HCT116 (cell line): ENCODE data around the gene PAX6. TPM values are rescaled to one million over a fixed set of nuclear protein-coding genes. Genes with fewer than 3 reads are reported as not detected.

Experiments
- ATAC-seq: fragments of 200-7000 bp; cut with Tn5 transposase; 2 replicates; pipeline ENCODE4 v1.9.1; 2020; ENCODE audit warnings: mild to moderate bottlenecking, moderate library complexity
- BruUV-seq: library from RNA; stranded (reverse); fragments of 400-500 nt; replicated peaks from 2 replicates; lab custom pipeline; 2021; lab: Mats Ljungman, UMichigan
- CTCF ChIA-PET: fragments of 300-600 bp; sonication (Branson Sonifier 250); formaldehyde crosslinking; loops from one replicate; lab custom pipeline; 2021; ENCODE audit warnings: antibody characterized with exemption; lab: Charles Lee
- POLR2A ChIA-PET: fragments of 300-600, 350-600 bp; sonication (Branson Sonifier 250); formaldehyde crosslinking; loops from one replicate; lab custom pipeline; 2021; ENCODE audit warnings: antibody characterized with exemption; lab: Charles Lee
- RAD21 ChIA-PET, 2 experiments: fragments of 300-600 bp; sonication (Branson Sonifier 250); formaldehyde crosslinking; loops; one replicate each; lab custom pipeline; 2023; ENCODE audit warnings: low total read pairs in 2 of 2; ENCODE audit not compliant: uncharacterized antibody in 2 of 2, unreplicated experiment in 2 of 2, low non-redundant PET in 1 of 2; lab: Charles Lee
- DNase-seq: peaks from one replicate; pipeline ENCODE4 v3.0.0-alpha.2; 2010; ENCODE audit warnings: low read depth, low spot score
- H2AFZ ChIP-seq: fragments of 200-600 bp; shearing (Covaris generic), sonication (generic); 2 replicates; pipeline ENCODE4 v1.6.1; 2017; ENCODE audit warnings: low read depth, mixed run types, mixed read lengths, antibody characterized with exemption, low read length; ENCODE audit not compliant: poor library complexity, severe bottlenecking
- H3K27ac ChIP-seq: 2 replicates; pipeline ENCODE4 v1.5.1; 2012; ENCODE audit warnings: low read depth, low read length
- H3K27me3 ChIP-seq: fragments of 200-600 bp; sonication (generic); 2 replicates; pipeline ENCODE4 v1.6.1; 2016; ENCODE audit warnings: mixed run types, low read length, mixed read lengths; ENCODE audit not compliant: insufficient read depth
- H3K36me3 ChIP-seq, 2 experiments: fragments of 200-500 bp in 1 of 2; fragments of 200-600 bp in 1 of 2; sonication (Bioruptor generic) in 1 of 2; sonication (generic) in 1 of 2; 2 replicates each; pipeline versions ENCODE4 v1.5.1 to v1.6.1; 2014 to 2016; ENCODE audit warnings: low read length in 2 of 2, inconsistent platforms in 1 of 2, mixed read lengths in 1 of 2, mixed run types in 1 of 2; ENCODE audit not compliant: insufficient read depth in 2 of 2, control insufficient read depth in 1 of 2
- H3K4me1 ChIP-seq, 2 experiments: fragments of 200-600 bp in 1 of 2; sonication (generic) in 1 of 2; 2 replicates each; pipeline versions ENCODE4 v1.5.1 to v1.6.1; 2012 to 2017; ENCODE audit warnings: low read length in 2 of 2, inconsistent platforms in 1 of 2, mild to moderate bottlenecking in 1 of 2, mixed read lengths in 1 of 2, mixed run types in 1 of 2, moderate library complexity in 1 of 2; ENCODE audit not compliant: insufficient read depth in 2 of 2, control insufficient read depth in 1 of 2
- H3K4me2 ChIP-seq: fragments of 200-600 bp; sonication (generic); 2 replicates; pipeline ENCODE4 v1.6.1; 2017; ENCODE audit warnings: mixed run types, low read length, mixed read lengths
- H3K4me3 ChIP-seq, 2 experiments: fragments of 200-600 bp in 1 of 2; sonication (generic) in 1 of 2; replicated peaks in 1 of 2; 2 replicates each; pipeline ENCODE4 v1.5.1; 2011 to 2016; ENCODE audit warnings: low read length in 2 of 2, control low read depth in 1 of 2, low read depth in 1 of 2, mild to moderate bottlenecking in 1 of 2, mixed read lengths in 1 of 2, mixed run types in 1 of 2
- H3K79me2 ChIP-seq: fragments of 200-600 bp; sonication (generic); 2 replicates; pipeline ENCODE4 v1.6.1; 2017; ENCODE audit warnings: mild to moderate bottlenecking, mixed run types, low read length, moderate library complexity, mixed read lengths; ENCODE audit not compliant: insufficient read depth
- H3K9ac ChIP-seq: fragments of 200-600 bp; sonication (generic); 2 replicates; pipeline ENCODE4 v1.6.1; 2016; ENCODE audit warnings: low read length, mixed read lengths
- H3K9me2 ChIP-seq: fragments of 200-600 bp; sonication (generic), shearing (Covaris generic); 2 replicates; pipeline ENCODE4 v1.6.1; 2017; ENCODE audit warnings: mixed run types, mild to moderate bottlenecking, moderate library complexity; ENCODE audit not compliant: insufficient read depth
- H3K9me3 ChIP-seq, 2 experiments: fragments of 200-500 bp in 1 of 2; fragments of 200-600 bp in 1 of 2; sonication (Bioruptor generic) in 1 of 2; sonication (generic) in 1 of 2; 2 replicates each; pipeline ENCODE4 v1.6.1; 2014 to 2017; ENCODE audit warnings: low read length in 2 of 2, mixed read lengths in 2 of 2, inconsistent platforms in 1 of 2, low read depth in 1 of 2, mild to moderate bottlenecking in 1 of 2, mixed run types in 1 of 2, moderate library complexity in 1 of 2; ENCODE audit not compliant: control insufficient read depth in 1 of 2, insufficient read depth in 1 of 2
- H4K20me1 ChIP-seq: fragments of 200-600 bp; sonication (generic), shearing (Covaris generic); 2 replicates; pipeline ENCODE4 v1.6.1; 2017; ENCODE audit warnings: mixed run types, mild to moderate bottlenecking, moderate library complexity; ENCODE audit not compliant: insufficient read depth
- EZH2 ChIP-seq: fragments of 200-600 bp; sonication (generic); IDR thresholded peaks from 2 replicates; pipeline ENCODE4 v1.6.1; 2017; ENCODE audit warnings: antibody characterized with exemption, mixed run types
- EZH2phosphoT487 ChIP-seq: fragments of 200-600 bp; IDR thresholded peaks from 2 replicates; pipeline ENCODE4 v1.6.1; 2018; ENCODE audit warnings: antibody characterized with exemption, borderline replicate concordance
- JUND ChIP-seq: IDR thresholded peaks from 2 replicates; pipeline ENCODE4 v1.6.1; 2012
- SP1 ChIP-seq: IDR thresholded peaks from 2 replicates; pipeline ENCODE4 v1.6.1; 2012; ENCODE audit warnings: low read depth
- YY1 ChIP-seq: IDR thresholded peaks from 2 replicates; pipeline ENCODE4 v1.6.1; 2011; ENCODE audit warnings: low read length, low read depth, moderate library complexity, mild to moderate bottlenecking; ENCODE audit not compliant: insufficient replicate concordance; ENCODE audit errors: extremely low read depth
- intact Hi-C: fragments of 100-400 bp; cut with micrococcal nuclease; formaldehyde crosslinking; loops from 2 replicates; pipeline ENCODE4 v1.10.0; 2022
- total RNA-seq: library from RNA; stranded (reverse); gene quantifications from one replicate; pipeline ENCODE4 v1.2.1, GENCODE V29; 2021; ENCODE audit not compliant: unreplicated experiment

PAX6 gene
- total RNA-seq, 1 experiment from 2014 or later = 5.3 TPM

DNA sequence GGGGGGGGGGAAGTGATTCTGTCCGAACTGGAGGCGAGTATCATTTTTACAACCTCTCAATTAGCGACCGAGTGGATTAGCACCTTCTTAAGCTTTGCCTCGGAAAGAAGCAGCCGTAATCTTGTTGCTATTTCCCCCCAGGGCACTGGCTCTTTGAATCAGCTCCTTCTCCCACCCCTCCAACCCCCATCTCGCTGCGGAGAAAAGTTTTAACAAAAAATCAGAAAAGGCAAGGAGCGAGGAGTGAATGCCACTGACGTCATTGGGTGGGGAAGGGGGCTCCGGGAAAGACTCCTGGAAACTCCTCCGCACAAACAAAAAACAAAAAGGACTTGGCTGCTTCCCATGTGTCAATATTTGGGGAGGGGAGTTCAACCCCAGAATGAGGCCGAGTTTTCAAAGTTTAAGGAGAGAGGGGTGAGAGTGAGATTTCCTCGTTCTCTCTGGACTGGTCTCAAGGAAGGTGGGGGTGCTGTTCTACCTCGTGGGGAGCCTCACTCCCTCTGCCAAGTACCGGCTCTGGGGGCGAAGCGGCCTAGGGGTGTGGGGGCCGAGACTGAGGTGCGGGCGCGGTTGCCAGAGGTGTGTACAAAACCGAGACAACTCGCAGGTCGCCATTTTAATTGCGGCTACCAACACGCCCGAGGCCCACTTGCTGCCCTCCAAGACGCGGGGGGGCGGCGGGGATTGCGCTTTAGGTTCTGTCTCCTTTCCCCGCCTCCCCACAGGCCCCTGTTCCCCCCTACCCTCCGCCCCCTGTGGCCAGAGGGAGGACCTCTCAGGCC, 2.5 kb upstream of the PAX6 start:
- Histone ChIP-seq H3K9ac (no peak overlapping the region), H3K4me2 (no peak overlapping the region), H3K9me2 (no peaks in the 10 kb centered on the region), H3K9me3 (no peaks in the 10 kb centered on the region), H3K4me1 (peaks cover 0 to 22% of the 10 kb centered on the region in 2 experiments; a peak in 2 of 4 replicates), H3K4me3 (no peak overlapping the region), H4K20me1 (no peaks in the 10 kb centered on the region), H3K27me3 (no peaks in the 10 kb centered on the region), H3K27ac (no peak overlapping the region), H3K36me3 (no peaks in the 10 kb centered on the region), H2AFZ (no peak overlapping the region), H3K79me2 (no peaks in the 10 kb centered on the region)
- BruUV-seq = no TSS peak
- intact Hi-C loops = no loop called here
- ChIA-PET POLR2A (no interaction called here), CTCF (no interaction called here), RAD21 (no interaction called here)
- DNase-seq (no peak), ATAC-seq (no peak)
- TF ChIP-seq EZH2 (no peak), EZH2phosphoT487 (no peak), JUND (no peak)

DNA sequence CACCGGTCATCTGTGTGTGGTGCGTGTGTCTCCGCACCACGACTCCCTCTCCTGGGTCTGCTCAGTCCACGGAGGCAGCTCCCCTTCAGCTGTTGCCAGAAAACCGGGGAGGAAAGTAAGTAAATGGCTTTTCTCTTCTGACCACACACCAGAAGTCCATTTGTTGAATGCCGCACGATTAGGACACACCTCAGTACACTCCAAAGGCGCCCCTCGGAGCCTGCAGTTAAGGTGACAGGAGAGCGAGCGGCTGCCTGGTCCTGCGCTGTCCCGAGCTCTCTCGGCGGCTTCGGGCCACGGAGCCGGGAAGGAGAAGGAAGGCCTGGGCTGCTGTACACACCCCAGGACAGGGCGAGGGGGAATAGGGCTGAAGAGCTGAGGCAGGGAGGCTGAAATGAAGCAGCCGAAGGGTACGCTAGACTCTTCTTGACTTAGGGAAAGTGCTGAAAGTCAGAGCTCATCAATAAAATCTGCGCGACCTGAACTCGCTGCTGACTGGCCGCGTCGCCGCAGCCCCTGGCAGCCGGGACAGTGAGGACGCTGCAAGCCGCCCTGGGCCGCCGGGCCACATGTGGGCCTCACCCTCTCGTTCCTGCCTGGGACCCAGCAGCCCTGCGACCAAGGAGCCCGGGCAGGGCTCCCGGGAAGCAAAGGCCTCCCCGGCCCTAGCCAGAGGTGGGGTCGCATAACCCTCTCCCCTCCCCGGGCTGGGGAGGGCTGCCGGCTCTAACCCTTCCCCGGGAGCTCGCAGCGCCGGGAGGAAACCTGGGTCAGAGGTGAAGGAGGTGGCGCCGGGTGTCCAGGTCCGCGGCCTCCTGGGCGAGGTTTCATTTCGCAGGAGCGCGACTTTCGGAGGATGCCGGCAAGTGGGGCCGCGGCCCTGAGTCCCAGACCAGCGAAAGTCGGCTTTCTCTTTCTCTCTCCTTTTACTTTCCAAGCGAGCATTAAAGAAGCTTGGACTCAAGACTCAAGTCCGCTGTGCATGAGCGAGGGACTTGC, 1.6 kb upstream of the PAX6 start:
- H3K27ac ChIP-seq = no peak overlapping the region
- TF ChIP-seq SP1 (no peak), YY1 (no peak)
- DNase-seq (no peak), ATAC-seq (no peak)
- H4K20me1 ChIP-seq = no peaks in the 10 kb centered on the region
- ChIA-PET RAD21 (no interaction called here), POLR2A (no interaction called here), CTCF (no interaction called here)
- no peak overlapping the region for H3K4me3 ChIP-seq
- H3K9me2 ChIP-seq = no peaks in the 10 kb centered on the region
- intact Hi-C loops = no loop called here
- no peak overlapping the region for H3K4me2 ChIP-seq
- peaks cover 0 to 16% of the 10 kb centered on the region in 2 experiments; a peak in 2 of 4 replicates for H3K4me1 ChIP-seq
- H3K27me3 ChIP-seq = no peaks in the 10 kb centered on the region
- H3K36me3 ChIP-seq = no peaks in the 10 kb centered on the region
- H3K9me3 ChIP-seq = no peaks in the 10 kb centered on the region
- H3K79me2 ChIP-seq = no peaks in the 10 kb centered on the region
- no peak overlapping the region for H3K9ac ChIP-seq
- no TSS peak for BruUV-seq
- no peak overlapping the region for H2AFZ ChIP-seq
